Trophoblast cell (in vitro differentiated cells and primary cell): ENCODE measurements around the gene EFHB.
"Not testable (repeated sequence)": the region's sequence is repeated elsewhere in the genome, so short reads cannot be mapped to it uniquely, and the experiment has no call there.

Experiments used
- DNase-seq, 2 donors: peaks; one replicate each; pipeline ENCODE4 v3.0.0-alpha.2; 2016
- H2AFZ ChIP-seq: 2 replicates; pipeline ENCODE4 v1.6.1; 2013; ENCODE audit warnings: low read length, moderate library complexity, mild to moderate bottlenecking; ENCODE audit not compliant: insufficient read depth, poor library complexity
- H2AK5ac ChIP-seq: 2 replicates; pipeline ENCODE4 v1.6.1; 2013; ENCODE audit warnings: mild to moderate bottlenecking, low read length
- H2BK120ac ChIP-seq: 2 replicates; pipeline ENCODE4 v1.6.1; 2013; ENCODE audit warnings: low read length, mild to moderate bottlenecking, moderate library complexity; ENCODE audit not compliant: insufficient read depth, poor library complexity
- H2BK12ac ChIP-seq: 2 replicates; pipeline ENCODE4 v1.6.1; 2013; ENCODE audit warnings: mild to moderate bottlenecking, low read length, moderate library complexity
- H2BK5ac ChIP-seq: 2 replicates; pipeline ENCODE4 v1.6.1; 2013; ENCODE audit warnings: low read length, low read depth, moderate library complexity, mild to moderate bottlenecking; ENCODE audit not compliant: poor library complexity
- H3K14ac ChIP-seq: 2 replicates; pipeline ENCODE4 v1.6.1; 2013; ENCODE audit warnings: mild to moderate bottlenecking, low read length
- H3K18ac ChIP-seq: 2 replicates; pipeline ENCODE4 v1.6.1; 2013; ENCODE audit warnings: mild to moderate bottlenecking, low read length
- H3K23ac ChIP-seq: 2 replicates; pipeline ENCODE4 v1.6.1; 2013; ENCODE audit warnings: low read length
- H3K27ac ChIP-seq: 2 replicates; pipeline ENCODE4 v1.5.1; 2013; ENCODE audit warnings: low read depth, mild to moderate bottlenecking, inconsistent platforms, low read length, moderate library complexity
- H3K27me3 ChIP-seq: 2 replicates; pipeline ENCODE4 v1.6.1; 2013; ENCODE audit warnings: inconsistent platforms, mild to moderate bottlenecking, low read length, moderate library complexity; ENCODE audit not compliant: insufficient read depth
- H3K36me3 ChIP-seq, 2 experiments: 1 replicate in 1 of 2; 2 replicates in 1 of 2; pipeline ENCODE4 v1.6.1; 2013; ENCODE audit warnings: low read length in 2 of 2, mild to moderate bottlenecking in 2 of 2, moderate library complexity in 1 of 2; ENCODE audit not compliant: insufficient read depth in 2 of 2, control insufficient read depth in 1 of 2
- H3K4ac ChIP-seq: 2 replicates; pipeline ENCODE4 v1.6.1; 2013; ENCODE audit warnings: low read depth, mild to moderate bottlenecking, low read length, moderate library complexity
- H3K4me1 ChIP-seq, 2 experiments: 1 replicate in 1 of 2; 2 replicates in 1 of 2; pipeline ENCODE4 v1.6.1; 2013; ENCODE audit warnings: low read length in 2 of 2, mild to moderate bottlenecking in 2 of 2, moderate library complexity in 1 of 2; ENCODE audit not compliant: insufficient read depth in 2 of 2, control insufficient read depth in 1 of 2
- H3K4me2 ChIP-seq: 2 replicates; pipeline ENCODE4 v1.6.1; 2013; ENCODE audit warnings: inconsistent platforms, mild to moderate bottlenecking, low read length, moderate library complexity
- H3K4me3 ChIP-seq: 2 replicates; pipeline ENCODE4 v1.5.1; 2013; ENCODE audit warnings: mild to moderate bottlenecking, low read depth, low read length, inconsistent platforms
- H3K79me1 ChIP-seq: one replicate; pipeline ENCODE4 v1.6.1; 2013; ENCODE audit warnings: low read length
- H3K79me2 ChIP-seq: 2 replicates; pipeline ENCODE4 v1.6.1; 2013; ENCODE audit warnings: low read length, mild to moderate bottlenecking; ENCODE audit not compliant: control insufficient read depth, insufficient read depth, poor library complexity
- H3K9ac ChIP-seq: 2 replicates; pipeline ENCODE4 v1.6.1; 2013; ENCODE audit warnings: mild to moderate bottlenecking, low read length
- H3K9me3 ChIP-seq: 2 replicates; pipeline ENCODE4 v1.6.1; 2013; ENCODE audit warnings: low read depth, mild to moderate bottlenecking, control low read depth, inconsistent platforms, low read length; ENCODE audit not compliant: insufficient read depth
- H4K12ac ChIP-seq: 2 replicates; pipeline ENCODE4 v1.6.1; 2013; ENCODE audit warnings: low read depth, mild to moderate bottlenecking, low read length, moderate library complexity
- H4K8ac ChIP-seq: 2 replicates; pipeline ENCODE4 v1.6.1; 2013; ENCODE audit warnings: low read depth, mild to moderate bottlenecking, low read length, moderate library complexity
- H4K91ac ChIP-seq: one replicate; pipeline ENCODE4 v1.6.1; 2013; ENCODE audit warnings: low read depth, mild to moderate bottlenecking, low read length, moderate library complexity
- WGBS: extraction: QIAGEN DNeasy Blood & Tissue Kit; methylation state at CpG from one replicate; pipeline ENCODE4 v1.1.7; 2013; ENCODE audit warnings: missing lambda C conversion rate; ENCODE audit not compliant: insufficient read length, insufficient coverage; ENCODE audit errors: extremely low coverage; 5-methylcytosine and 5-hydroxymethylcytosine counted together

EFHB gene

DNA sequence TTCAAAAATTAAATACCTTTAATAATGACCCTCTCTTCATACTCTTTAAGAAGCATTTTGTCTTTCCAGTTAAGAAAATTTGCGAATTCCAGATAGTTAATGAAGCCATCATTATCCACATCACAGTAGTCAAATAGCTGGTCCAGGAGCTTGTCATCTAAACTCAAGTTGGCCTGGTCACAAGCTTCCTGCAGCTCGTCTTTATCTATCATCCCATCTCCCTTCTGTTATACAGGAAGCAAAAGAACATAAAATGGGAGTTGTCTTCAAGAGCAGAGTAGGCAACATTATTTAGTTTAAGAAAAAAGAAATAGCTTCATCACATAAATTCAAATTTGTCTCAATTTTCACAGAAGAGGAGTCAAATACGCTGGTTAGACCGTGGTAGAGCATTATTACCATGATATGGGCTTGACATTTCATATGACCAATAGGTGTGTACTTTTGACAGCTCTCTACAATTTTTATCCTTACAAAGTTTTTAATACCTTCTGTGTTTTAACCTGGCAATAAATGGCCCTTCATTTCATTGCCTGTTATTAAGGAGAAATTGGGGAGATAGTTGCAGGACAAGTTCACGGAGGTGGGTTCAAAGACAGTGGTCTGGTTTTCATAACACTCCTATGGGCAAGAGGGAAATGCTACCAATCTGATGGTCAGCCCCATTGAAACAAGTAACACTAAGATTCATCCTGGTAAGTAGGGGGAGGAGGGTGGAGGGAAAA is 45.4 kb downstream of the EFHB start:
- no peak overlapping the region for H3K4me3 ChIP-seq

DNA sequence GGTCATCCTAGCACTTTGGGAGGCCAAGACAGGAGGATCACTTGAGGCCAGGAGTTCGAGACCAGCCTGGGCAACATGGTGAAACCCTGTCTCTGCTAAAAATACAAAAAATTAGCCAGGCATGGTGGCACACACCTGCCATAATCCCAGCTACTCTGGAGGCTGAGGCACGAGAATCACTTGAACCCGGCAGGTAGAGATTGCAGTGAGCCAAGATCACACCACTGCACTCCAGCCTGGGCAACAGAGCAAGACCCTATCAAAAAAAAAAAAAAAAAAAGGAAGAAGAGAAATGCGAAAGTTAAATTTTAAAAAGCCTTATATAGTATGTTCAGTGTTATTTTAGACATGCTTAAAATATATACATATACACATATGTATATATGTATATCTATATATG is 46.9 kb downstream of the EFHB start:
- not testable (repeated sequence) for H4K8ac ChIP-seq, H3K4me3 ChIP-seq, H3K4ac ChIP-seq, H2BK5ac ChIP-seq, H4K91ac ChIP-seq, H3K18ac ChIP-seq, H3K27ac ChIP-seq, H3K4me2 ChIP-seq, H2AK5ac ChIP-seq, H3K9ac ChIP-seq, H3K79me2 ChIP-seq, H3K4me1 ChIP-seq, H3K23ac ChIP-seq, H2BK12ac ChIP-seq, H4K12ac ChIP-seq, DNase-seq, H3K36me3 ChIP-seq, H3K9me3 ChIP-seq, H3K79me1 ChIP-seq, H3K27me3 ChIP-seq, H2BK120ac ChIP-seq, H2AFZ ChIP-seq, H3K14ac ChIP-seq
- no CpG with 5 or more reads among the region's 4 CpGs for WGBS

More for the DNA sequence above, 45.4 kb downstream of the EFHB start:
- H3K27ac ChIP-seq = no peak overlapping the region
- H2BK12ac ChIP-seq = no peak overlapping the region
- no peaks in the 10 kb centered on the region for H3K27me3 ChIP-seq
- no peak overlapping the region for H4K8ac ChIP-seq
- H3K4me2 ChIP-seq = no peak overlapping the region
- H3K4ac ChIP-seq = no peak overlapping the region
- no peak overlapping the region for H2AFZ ChIP-seq
- no peak overlapping the region for H3K9ac ChIP-seq
- no peak overlapping the region for H4K91ac ChIP-seq
- no CpG with 5 or more reads among the region's 5 CpGs for WGBS
- H3K14ac ChIP-seq = no peak overlapping the region
- no peaks in the 10 kb centered on the region for H3K79me1 ChIP-seq
- H2BK120ac ChIP-seq = no peak overlapping the region
- no peaks in the 10 kb centered on the region for H3K9me3 ChIP-seq
- no peaks in the 10 kb centered on the region for H3K79me2 ChIP-seq
- H3K18ac ChIP-seq = no peak overlapping the region
- no peaks in the 10 kb centered on the region for H3K36me3 ChIP-seq
- DNase-seq = no peak
- no peaks in the 10 kb centered on the region for H3K4me1 ChIP-seq
- no peak overlapping the region for H2AK5ac ChIP-seq
- no peak overlapping the region for H2BK5ac ChIP-seq
- no peak overlapping the region for H3K23ac ChIP-seq
- no peak overlapping the region for H4K12ac ChIP-seq

DNA sequence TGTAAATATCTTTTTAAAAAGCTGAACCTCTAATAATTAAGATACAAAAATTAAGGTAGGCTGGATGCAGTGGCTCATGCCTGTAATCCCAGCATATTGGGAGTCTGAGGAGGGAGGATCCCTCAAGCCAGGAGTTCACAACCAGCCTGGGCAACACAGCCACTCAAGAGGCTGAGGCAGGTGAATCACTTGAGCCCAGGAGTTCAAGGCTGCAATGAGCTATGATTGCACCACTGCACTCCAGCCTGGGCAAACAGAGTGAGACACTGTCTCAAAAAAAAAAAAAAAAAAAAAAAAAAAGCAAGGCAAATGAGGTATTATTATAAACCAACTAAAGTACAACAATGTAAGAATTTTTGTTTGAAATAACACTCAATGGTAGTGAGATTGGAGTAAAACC is 47.6 kb downstream of the EFHB start:
- H2BK5ac ChIP-seq = no peak overlapping the region
- H3K9ac ChIP-seq = no peak overlapping the region
- H3K14ac ChIP-seq = no peak overlapping the region
- no peaks in the 10 kb centered on the region for H3K27me3 ChIP-seq
- H3K79me1 ChIP-seq = no peaks in the 10 kb centered on the region
- no peak overlapping the region for H4K12ac ChIP-seq
- H3K4me2 ChIP-seq = no peak overlapping the region
- no peak overlapping the region for H4K91ac ChIP-seq
- H3K18ac ChIP-seq = no peak overlapping the region
- H3K9me3 ChIP-seq = no peaks in the 10 kb centered on the region
- no peak overlapping the region for H4K8ac ChIP-seq
- no peak overlapping the region for H3K27ac ChIP-seq
- H3K36me3 ChIP-seq = no peaks in the 10 kb centered on the region
- H2AK5ac ChIP-seq = no peak overlapping the region
- H3K79me2 ChIP-seq = no peaks in the 10 kb centered on the region
- H3K23ac ChIP-seq = no peak overlapping the region
- H3K4me1 ChIP-seq = no peaks in the 10 kb centered on the region
- no peak overlapping the region for H3K4me3 ChIP-seq
- H3K4ac ChIP-seq = no peak overlapping the region
- DNase-seq = no peak
- no peak overlapping the region for H2BK120ac ChIP-seq
- no peak overlapping the region for H2AFZ ChIP-seq
- no peak overlapping the region for H2BK12ac ChIP-seq

DNA sequence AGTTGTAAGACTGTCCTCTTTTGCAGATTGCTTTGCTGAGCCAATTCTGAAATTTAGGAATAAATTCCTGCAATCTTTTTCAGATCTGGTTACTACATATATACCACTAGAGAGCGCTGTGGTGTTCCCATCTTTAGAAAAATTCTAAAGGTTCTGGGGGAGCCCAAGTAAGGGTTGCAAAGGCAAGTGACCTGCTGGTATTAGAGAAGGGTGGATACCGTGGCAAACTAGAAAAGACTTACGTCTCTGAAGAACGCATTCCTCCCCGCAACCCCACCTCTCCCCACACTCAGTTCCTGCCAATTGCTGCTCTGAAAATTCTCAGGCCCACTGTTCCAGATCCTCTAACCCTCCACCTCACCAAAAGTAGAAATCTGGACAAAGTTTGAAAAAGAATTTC is 48.5 kb downstream of the EFHB start:
- Histone ChIP-seq H3K27me3 (no peaks in the 10 kb centered on the region), H3K14ac (no peak overlapping the region), H3K4me3 (no peak overlapping the region), H3K23ac (no peak overlapping the region), H4K8ac (no peak overlapping the region), H2AK5ac (no peak overlapping the region), H2BK120ac (no peak overlapping the region), H3K79me2 (no peaks in the 10 kb centered on the region), H3K36me3 (no peaks in the 10 kb centered on the region), H3K9me3 (no peaks in the 10 kb centered on the region), H4K12ac (no peak overlapping the region), H3K4me1 (no peaks in the 10 kb centered on the region), H2AFZ (no peak overlapping the region), H3K18ac (no peak overlapping the region), H3K4ac (no peak overlapping the region), H2BK5ac (no peak overlapping the region), H3K9ac (no peak overlapping the region), H2BK12ac (no peak overlapping the region), H3K27ac (no peak overlapping the region), H3K79me1 (no peaks in the 10 kb centered on the region), H3K4me2 (no peak overlapping the region), H4K91ac (no peak overlapping the region)
- peak; percentile 4 to 53 for DNase-seq
- WGBS = no CpG with 5 or more reads among the region's 5 CpGs
